NT2/D1 (cell line): Measurements from ENCODE around the gene PHPT1.

Experiments
- SUZ12 ChIP-seq: IDR thresholded peaks from 2 replicates; pipeline ENCODE4 v1.6.1; 2011; ENCODE audit not compliant: insufficient read length, insufficient read depth; ENCODE audit errors: extremely low read depth
- YY1 ChIP-seq: IDR thresholded peaks from 2 replicates; pipeline ENCODE4 v1.6.1; 2011; ENCODE audit not compliant: insufficient read length, insufficient read depth
- ZNF274 ChIP-seq: IDR thresholded peaks from 2 replicates; pipeline ENCODE4 v1.6.1; 2011; ENCODE audit warnings: mild to moderate bottlenecking, low read depth, low read length

DNA sequence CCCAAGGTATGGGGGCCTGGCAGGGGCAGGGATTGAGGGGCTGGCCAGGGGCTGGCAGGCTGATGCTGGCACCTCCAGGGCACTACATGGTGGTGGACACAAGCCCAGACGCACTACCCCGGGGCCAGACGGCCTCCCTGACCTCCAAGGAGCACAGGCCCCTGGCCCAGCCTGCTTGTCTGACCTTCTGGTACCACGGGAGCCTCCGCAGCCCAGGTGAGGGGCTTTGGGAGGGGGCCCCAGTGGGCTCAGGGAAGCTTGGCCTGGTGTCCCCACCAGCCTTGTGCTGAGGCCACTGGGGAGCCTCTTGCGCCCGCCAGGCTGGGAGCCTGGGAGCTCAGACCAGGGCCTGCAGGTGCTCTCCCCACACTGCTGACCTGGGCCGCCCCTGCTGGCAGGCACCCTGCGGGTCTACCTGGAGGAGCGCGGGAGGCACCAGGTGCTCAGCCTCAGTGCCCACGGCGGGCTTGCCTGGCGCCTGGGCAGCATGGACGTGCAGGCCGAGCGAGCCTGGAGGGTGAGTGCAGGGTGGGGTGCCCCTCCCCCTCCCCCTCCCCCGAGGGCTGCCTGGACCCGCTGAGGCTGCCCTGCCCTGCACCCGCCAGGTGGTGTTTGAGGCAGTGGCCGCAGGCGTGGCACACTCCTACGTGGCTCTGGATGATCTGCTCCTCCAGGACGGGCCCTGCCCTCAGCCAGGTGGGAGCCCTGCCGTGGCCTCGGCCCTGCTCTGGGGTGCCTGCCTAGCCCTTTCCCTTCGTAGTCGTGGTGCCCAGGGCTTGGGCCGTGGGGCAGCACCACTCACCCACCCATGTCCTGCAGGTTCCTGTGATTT is 8.6 kb downstream of the PHPT1 start:
- TF ChIP-seq SUZ12 (no peak), ZNF274 (no peak), YY1 (no peak)
